Activated T-cell treated with anti-CD3 and anti-CD28 coated beads, Interleukin-2, amount 50 U/mL, for 1 hour (primary cell): ENCODE data around the gene INSYN1.

Experiments used
- DNase-seq: peaks from one replicate; pipeline ENCODE4 v3.0.0-alpha.2; 2020

INSYN1 gene

GRCh38 chr15:73773428-73773827, 20.3 kb upstream of the INSYN1 start:
- no peak for DNase-seq

DNA sequence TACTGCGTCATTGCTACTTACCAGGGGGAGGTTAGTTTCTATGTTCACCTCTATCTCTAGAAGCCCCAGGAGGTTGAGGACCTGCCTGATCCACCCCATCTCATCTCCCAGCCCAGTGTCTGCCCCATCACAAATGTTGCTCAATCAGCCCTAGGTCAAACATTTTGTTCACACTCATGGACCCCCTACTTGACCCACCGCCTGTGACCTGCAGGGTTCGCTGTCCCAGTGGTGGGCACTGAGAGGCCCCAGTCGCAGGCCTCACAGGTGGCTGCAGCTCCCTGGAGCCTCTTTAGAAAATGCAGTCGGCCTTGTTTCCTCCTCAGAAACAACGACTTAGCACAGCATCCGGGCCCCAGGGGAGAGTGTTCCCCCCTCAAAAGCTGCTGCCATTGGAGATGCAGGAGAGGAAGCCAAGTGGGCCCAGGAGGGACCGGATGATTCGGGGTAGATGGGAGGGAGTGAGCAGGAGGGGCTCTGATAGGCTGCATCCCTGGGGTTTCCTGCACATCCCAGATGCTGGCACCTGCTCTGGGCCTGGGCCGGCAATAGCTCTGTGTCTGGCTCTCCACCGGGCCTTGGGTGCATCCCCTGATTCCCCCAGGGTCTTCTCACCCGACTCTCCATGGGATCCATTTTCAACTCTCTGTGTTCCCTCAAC, 18.4 kb upstream of the INSYN1 start:
- DNase-seq, result no peak

GRCh38 chr15:73770050-73770449, 16.9 kb upstream of the INSYN1 start:
- DNase-seq, result no peak

- DNase-seq, result no peak
Measured at GRCh38 chr15:73767806-73768501, 14.8 kb upstream of the INSYN1 start.

DNA sequence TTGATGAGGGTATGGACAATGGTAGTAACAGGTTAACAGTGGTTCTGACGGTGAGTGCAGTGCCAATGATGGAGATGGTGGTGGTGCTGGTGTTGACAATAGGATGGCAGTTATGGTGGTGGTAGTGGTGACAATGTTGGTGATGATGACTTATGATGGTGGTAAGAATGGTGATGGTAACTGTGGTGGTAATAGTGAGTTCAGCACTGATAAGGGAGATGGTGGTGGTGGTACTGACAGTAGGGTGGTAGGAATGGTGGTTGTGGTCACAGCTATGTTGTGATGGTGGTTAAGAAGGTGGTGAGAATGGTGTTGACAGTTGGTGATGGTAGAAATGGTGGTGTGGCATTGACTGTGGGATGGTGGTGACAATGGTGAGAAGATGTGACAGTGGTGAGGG, 13.4 kb upstream of the INSYN1 start:
- DNase-seq, result no peak

DNA sequence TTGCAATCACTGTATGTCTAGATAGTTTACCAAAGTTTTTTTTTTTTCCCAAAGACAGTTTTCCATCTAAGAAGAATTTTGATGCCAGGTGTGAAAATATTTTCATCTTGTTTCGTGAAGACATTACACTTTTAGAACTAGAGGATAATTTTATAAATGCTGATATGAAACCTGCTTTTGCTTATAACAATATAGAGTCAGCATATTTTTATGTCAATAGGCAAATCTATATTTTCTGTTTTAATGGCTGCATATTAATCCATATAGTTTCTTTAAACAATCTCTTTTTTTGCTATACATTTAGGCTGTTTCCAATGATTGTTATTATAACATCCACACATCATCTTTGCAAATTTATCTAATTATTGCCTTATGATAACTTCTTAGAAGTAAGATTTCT, 12.6 kb upstream of the INSYN1 start:
- DNase-seq, result no peak

GRCh38 chr15:73763931-73764330, 10.8 kb upstream of the INSYN1 start:
- no peak for DNase-seq

DNA sequence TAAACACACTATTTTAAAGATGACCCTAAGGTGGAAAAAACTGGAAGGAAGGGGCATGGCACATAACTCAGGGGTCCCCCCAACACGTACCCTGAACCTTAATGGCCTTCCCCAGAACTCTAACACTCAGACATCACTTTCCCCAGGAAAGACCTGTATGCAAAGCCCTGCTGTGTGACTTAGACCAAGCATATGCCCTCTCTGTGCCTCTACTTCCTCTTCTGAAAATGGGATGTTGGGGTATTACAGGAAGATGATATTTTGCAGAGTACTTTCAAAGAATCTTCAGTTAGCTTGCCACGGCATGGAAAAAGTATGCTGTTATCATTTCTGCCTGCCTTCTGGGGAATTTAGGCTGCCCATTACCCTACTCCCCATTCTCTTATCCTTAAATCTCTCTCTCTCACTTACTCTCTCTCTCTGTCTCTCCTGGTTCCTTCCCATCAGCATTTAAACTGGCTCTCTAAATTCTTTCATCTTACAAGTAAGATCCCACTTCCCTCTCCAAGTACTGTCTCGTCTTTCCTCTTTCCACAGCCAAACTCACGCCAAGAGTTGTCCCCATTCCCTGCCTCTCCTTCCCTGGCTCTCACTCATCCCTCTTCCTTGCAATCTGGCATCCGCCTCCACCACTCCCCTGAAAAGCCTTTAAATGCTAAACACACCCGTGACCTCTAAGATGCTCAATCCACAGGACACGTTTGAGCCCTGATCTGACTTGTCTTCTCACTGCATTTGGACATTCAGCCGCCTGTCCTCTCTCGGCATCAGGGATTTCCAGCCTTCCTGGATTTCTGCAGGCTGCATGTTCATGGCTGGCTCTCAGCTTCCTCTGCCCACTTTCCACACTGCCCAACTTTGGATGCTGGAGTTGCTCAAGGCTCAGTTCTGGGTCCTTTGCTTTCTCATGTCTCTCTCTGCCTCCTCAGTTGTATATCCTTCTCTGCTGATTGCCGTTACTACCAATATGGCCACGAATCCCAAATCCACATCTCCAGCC, 7.5 kb upstream of the INSYN1 start:
- no peak for DNase-seq

DNA sequence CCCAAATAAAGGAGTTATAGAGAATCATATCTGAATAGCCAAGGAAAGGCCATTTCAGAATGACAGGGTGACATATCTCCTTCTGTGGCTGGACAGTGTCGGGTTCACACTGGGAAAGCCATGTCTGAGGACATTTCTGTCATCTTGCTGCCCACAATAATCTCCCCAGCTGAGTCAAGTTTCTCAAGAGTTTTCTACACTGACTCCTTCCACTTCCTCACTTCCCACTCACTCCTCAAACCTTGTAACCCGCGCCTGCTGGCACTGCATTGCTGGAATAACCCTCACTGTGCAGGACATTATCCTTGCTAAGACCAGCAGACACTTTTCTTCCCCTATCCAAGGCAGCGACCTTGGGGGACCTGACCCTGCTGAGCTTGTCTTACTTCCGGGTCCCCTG, 5.3 kb upstream of the INSYN1 start:
- no peak for DNase-seq

DNA sequence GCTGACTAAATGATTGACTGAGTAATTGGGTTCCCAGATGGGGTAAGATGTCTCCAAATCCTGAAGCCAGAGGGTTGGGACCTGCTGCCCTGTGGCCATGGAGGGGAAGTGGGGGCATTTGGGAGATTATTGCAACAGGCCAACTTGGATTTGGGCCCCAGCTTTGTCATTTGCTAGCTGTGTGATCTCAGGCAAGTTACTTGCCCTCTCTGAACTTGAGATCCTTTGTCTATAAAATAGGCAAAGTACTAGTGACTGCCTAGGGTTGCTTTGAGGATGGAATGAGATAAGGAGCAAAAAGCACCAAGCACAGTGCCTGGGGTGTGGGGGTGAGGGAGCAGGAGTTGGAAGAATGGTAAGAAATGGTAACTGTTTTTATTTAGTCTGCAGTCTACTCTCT, 4.4 kb upstream of the INSYN1 start:
- DNase-seq, result no peak

DNA sequence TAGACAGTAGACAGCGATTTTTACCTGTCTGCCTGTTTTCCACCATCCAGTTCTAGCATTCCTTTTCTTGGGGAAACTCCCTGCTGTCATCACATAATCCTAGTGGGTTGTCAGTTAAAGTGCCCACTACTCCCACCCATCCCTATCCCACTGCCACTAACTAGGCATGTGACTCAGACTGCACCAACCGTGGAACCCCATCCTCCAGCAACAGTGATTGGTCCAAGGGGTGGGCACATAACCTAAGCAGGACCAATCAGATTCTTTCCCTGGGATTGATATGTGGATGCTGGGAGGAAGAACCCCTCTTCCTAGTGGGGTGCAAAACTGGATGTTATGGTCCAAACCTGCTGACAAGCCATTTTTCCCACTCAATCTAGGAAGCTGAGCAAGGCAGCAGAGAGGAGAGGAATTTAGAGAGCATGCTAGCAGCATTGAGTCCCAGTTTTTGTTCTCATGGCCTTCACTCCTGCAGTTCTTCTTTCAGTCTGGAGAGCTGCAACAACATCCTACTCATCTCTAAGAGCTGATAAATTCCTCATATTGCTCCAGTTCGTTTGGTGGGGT, 3.9 kb upstream of the INSYN1 start:
- DNase-seq, result no peak

- DNase-seq, result no peak
Measured at GRCh38 chr15:73756390-73756789, 3.2 kb upstream of the INSYN1 start.

GRCh38 chr15:73755946-73756345, 2.8 kb upstream of the INSYN1 start:
- no peak for DNase-seq

- no peak for DNase-seq
Measured at GRCh38 chr15:73755481-73755880, 2.3 kb upstream of the INSYN1 start.

GRCh38 chr15:73754461-73754860, 1.3 kb upstream of the INSYN1 start:
- no peak for DNase-seq

DNA sequence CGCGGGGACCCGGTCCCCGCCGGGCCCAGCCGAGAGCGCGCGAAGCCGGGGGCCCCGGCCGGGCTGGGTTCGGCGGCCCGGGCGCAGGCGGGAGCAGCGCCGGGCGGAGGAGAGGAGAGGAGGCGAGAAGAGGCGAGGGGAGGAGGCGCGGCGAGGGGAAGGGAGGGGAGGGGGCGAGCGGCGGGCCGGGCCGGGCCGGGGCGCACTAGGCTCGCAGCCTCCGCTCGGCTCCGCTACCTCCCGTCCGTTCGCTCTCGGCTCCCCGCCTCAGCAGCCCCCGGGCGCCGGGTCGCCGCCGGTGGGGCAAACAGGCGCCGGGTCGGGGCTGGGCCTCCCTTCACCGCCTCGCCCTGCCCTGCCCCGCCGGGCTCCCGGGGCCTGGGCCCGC, 351 bp downstream of the INSYN1 start:
- DNase-seq, result no peak

- no peak for DNase-seq
Measured at GRCh38 chr15:73751899-73752805, 999 bp downstream of the INSYN1 start.

GRCh38 chr15:73751511-73751898, 1.6 kb downstream of the INSYN1 start:
- DNase-seq, result no peak

- DNase-seq, result no peak
Measured at GRCh38 chr15:73750951-73751350, 2.2 kb downstream of the INSYN1 start.

DNA sequence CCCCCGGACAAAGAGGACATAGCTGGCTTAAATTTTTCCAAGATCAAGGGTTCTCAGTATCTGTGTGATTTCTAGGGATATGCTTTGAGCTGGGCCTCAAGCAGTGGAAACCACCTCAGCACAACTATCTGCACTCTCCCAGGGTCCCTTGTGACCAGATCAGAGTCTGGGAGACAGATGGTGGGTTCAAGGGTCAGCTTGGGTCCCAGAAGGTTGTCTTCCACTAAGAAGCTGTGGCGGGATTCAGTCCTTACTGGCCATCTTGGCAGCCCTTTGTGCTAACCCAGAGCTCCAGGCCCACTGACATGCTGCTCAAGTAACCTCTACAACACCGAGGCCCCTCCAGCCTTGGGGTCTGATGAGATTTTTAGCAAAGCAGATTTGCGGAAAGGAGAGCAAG, 2.7 kb downstream of the INSYN1 start:
- DNase-seq, result no peak

DNA sequence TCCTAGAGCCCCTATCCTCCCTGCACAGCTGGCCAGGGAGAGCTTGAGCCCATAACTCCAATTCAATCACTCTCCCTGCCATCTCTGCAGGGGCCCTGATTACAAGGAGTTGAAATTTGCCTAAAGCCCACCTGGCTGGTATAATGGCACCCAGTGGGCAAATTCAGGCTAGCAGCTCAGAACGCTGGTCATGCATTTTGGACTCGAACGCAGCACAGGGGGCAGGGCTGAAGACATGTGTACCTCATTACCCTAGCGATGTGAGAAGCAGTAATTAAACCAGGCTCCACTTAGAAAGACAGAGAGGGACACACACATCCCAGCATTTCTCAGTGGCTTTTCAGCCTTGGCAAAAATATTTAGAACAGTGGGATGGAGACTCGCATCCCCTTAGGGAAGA, 3.2 kb downstream of the INSYN1 start:
- DNase-seq, result no peak

DNA sequence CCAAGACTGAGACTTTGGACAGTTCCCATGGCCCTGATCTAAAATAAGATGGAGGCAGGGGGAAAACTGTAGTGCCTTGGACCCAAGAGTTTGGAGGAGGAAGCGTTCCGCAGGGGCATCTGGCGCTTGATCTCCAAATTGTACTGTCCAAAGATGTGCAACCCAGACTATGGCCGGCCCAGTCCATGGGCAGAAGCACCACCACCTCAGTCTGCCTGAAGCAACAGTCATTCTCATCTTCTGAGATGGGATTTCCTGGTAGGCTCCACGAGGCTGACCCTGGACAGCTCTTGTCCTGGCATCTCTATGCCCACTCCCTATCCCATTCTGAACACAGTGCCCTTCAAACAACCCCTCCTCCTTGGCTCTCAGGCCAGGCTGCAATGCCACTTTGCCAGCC, 3.6 kb downstream of the INSYN1 start:
- no peak for DNase-seq
